ENCODE results near the gene OR51B6.
"Not testable (repeated sequence)": the region's sequence is repeated elsewhere in the genome, so short reads cannot be mapped to it uniquely, and the experiment has no call there.

Gene OR51B6

DNA sequence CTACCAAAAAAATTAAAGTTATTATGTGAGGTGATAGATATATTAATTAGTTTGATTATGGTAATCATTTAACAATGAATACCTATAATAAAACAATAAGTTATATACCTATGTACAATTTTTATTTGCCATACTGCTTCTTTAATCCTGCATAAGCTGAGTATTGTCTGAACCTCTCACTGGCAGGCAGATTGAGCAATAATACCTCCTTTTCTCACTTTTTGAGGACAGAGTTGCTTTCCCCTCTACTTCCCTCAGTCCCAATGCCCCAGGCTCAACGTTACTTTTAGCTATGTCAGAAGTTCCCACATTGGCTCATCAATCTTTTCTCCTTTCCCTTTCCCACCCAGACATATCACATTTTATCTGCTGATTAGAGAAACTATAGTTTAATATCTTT lies 1.8 kb upstream of the OR51B6 start:
- H2BK12ac ChIP-seq (ENCODE audit: low read length): no peak overlapping the region
- no peak overlapping the region for H3K4me3 ChIP-seq (ENCODE audit: low read length in 2 of 2)
- H2BK15ac ChIP-seq (ENCODE audit: low read length): no peak overlapping the region
- H2AFZ ChIP-seq (ENCODE audit: low read length): no peak overlapping the region
- H3K27ac ChIP-seq (replicated peaks; ENCODE audit: low read length): no peak overlapping the region
- no peak overlapping the region for H3K4ac ChIP-seq (ENCODE audit: low read length)
- no peak overlapping the region for H2AK5ac ChIP-seq (ENCODE audit: low read depth, low read length)
- H2BK5ac ChIP-seq (ENCODE audit: low read length): no peak overlapping the region
- H2BK120ac ChIP-seq (ENCODE audit: low read depth, low read length): no peak overlapping the region
- H3K4me2 ChIP-seq (ENCODE audit: insufficient read depth, low read length, poor library complexity, severe bottlenecking): no peak overlapping the region
- H3K36me3 ChIP-seq (replicated peaks in 1 of 2; ENCODE audit: control insufficient read depth in 2 of 2, insufficient read depth in 2 of 2, low read length in 2 of 2): no peaks in the 10 kb centered on the region
- H3K14ac ChIP-seq (ENCODE audit: low read length): no peak overlapping the region
- no peaks in the 10 kb centered on the region for H3K27me3 ChIP-seq (ENCODE audit: control insufficient read depth in 3 of 3, insufficient read depth in 3 of 3, low read depth in 1 of 3, low read length in 3 of 3)
- no CpG with 5 or more reads among the region's 1 CpG for WGBS, 2 donors (ENCODE audit: extremely low coverage in 2 of 2, insufficient read length in 2 of 2, insufficient replicate concordance in 1 of 2)
- no peak overlapping the region for H4K91ac ChIP-seq (ENCODE audit: low read depth, low read length, poor library complexity)
- H3K9ac ChIP-seq (ENCODE audit: low read depth, low read length, poor library complexity): no peak overlapping the region
- H3K18ac ChIP-seq (ENCODE audit: low read length): no peak overlapping the region
- H3K23ac ChIP-seq (ENCODE audit: low read depth, low read length, poor library complexity): no peak overlapping the region
- H3K9me3 ChIP-seq (replicated peaks in 1 of 2; ENCODE audit: control insufficient read depth in 2 of 2, insufficient read depth in 1 of 2, low read depth in 1 of 2, low read length in 2 of 2): no peaks in the 10 kb centered on the region
- no peaks in the 10 kb centered on the region for H3K4me1 ChIP-seq (ENCODE audit: control insufficient read depth in 2 of 2, insufficient read depth in 1 of 2, low read depth in 1 of 2, low read length in 2 of 2)
- no peaks in the 10 kb centered on the region for H3K79me1 ChIP-seq (ENCODE audit: low read depth, low read length)
- DNase-seq (ENCODE audit: low spot score): no peak
- H4K8ac ChIP-seq (ENCODE audit: low read depth, low read length): no peak overlapping the region

DNA sequence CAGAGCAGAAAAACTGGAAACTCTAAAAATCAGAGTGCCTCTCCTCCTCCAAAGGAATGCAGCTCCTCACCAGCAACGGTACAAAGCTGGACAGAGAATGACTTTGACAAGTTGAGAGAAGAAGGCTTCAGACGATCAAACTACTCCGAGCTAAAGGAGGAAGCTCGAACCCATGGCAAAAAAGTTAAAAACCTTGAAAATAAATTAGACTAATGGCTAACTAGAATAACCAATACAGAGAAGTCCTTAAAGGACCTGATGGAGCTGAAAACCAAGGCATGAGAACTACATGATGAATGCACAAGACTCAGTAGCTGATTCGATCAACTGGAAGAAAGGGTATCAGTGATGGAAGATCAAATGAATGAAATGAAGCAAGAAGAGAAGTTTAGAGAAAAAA lies 4.7 kb downstream of the OR51B6 start:
- H3K9ac ChIP-seq (ENCODE audit: low read depth, low read length, poor library complexity); H4K8ac ChIP-seq (ENCODE audit: low read depth, low read length); H3K4me1 ChIP-seq (ENCODE audit: control insufficient read depth in 2 of 2, insufficient read depth in 1 of 2, low read depth in 1 of 2, low read length in 2 of 2); H2AK5ac ChIP-seq (ENCODE audit: low read depth, low read length); H4K91ac ChIP-seq (ENCODE audit: low read depth, low read length, poor library complexity); H3K27me3 ChIP-seq (ENCODE audit: control insufficient read depth in 3 of 3, insufficient read depth in 3 of 3, low read depth in 1 of 3, low read length in 3 of 3); H2BK5ac ChIP-seq (ENCODE audit: low read length); H3K27ac ChIP-seq (replicated peaks; ENCODE audit: low read length); H2AFZ ChIP-seq (ENCODE audit: low read length); H3K18ac ChIP-seq (ENCODE audit: low read length); H3K9me3 ChIP-seq (replicated peaks in 1 of 2; ENCODE audit: control insufficient read depth in 2 of 2, insufficient read depth in 1 of 2, low read depth in 1 of 2, low read length in 2 of 2); H3K23ac ChIP-seq (ENCODE audit: low read depth, low read length, poor library complexity); H3K36me3 ChIP-seq (replicated peaks in 1 of 2; ENCODE audit: control insufficient read depth in 2 of 2, insufficient read depth in 2 of 2, low read length in 2 of 2); H3K4ac ChIP-seq (ENCODE audit: low read length); H3K14ac ChIP-seq (ENCODE audit: low read length); H2BK15ac ChIP-seq (ENCODE audit: low read length); H3K4me3 ChIP-seq (ENCODE audit: low read length in 2 of 2); H2BK12ac ChIP-seq (ENCODE audit: low read length); H2BK120ac ChIP-seq (ENCODE audit: low read depth, low read length); H3K79me1 ChIP-seq (ENCODE audit: low read depth, low read length); H3K4me2 ChIP-seq (ENCODE audit: insufficient read depth, low read length, poor library complexity, severe bottlenecking); DNase-seq (ENCODE audit: low spot score): not testable (repeated sequence)
- no CpG with 5 or more reads among the region's 5 CpGs for WGBS, 2 donors (ENCODE audit: extremely low coverage in 2 of 2, insufficient read length in 2 of 2, insufficient replicate concordance in 1 of 2)

DNA sequence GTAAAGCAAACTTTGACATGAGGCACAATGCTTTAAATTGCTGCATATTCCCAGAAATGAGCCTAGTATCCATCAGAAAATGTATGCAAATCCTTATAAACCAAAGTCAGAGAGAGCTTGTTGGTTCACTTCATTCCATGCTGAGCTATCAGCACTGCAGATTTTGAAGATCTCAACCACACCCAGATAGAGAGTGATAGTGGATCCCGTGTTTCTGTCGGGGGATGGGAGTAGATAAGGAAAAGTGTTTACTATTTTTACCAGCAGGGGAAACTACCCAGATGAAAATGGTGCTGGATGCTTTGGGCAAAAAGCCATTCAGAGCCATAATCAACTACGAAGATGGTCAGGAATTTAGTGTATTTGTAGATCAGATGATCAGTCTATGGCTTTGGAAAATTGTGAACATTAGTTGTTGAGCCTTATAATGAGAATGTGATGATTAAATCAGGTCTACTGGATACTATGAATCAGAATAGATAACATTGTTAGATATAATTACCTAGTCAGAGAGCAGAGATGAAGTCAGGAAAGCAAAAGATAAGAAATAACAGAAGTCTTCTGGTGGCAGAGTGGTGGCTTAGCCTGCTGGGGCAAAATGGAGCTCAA lies 10.8 kb downstream of the OR51B6 start:
- no peak overlapping the region for H3K27ac ChIP-seq (replicated peaks; ENCODE audit: low read length)
- H3K4me1 ChIP-seq (ENCODE audit: control insufficient read depth in 2 of 2, insufficient read depth in 1 of 2, low read depth in 1 of 2, low read length in 2 of 2): no peaks in the 10 kb centered on the region
- no peak overlapping the region for H4K91ac ChIP-seq (ENCODE audit: low read depth, low read length, poor library complexity)
- no peak overlapping the region for H4K8ac ChIP-seq (ENCODE audit: low read depth, low read length)
- no peaks in the 10 kb centered on the region for H3K9me3 ChIP-seq (replicated peaks in 1 of 2; ENCODE audit: control insufficient read depth in 2 of 2, insufficient read depth in 1 of 2, low read depth in 1 of 2, low read length in 2 of 2)
- H3K18ac ChIP-seq (ENCODE audit: low read length): no peak overlapping the region
- H3K4me3 ChIP-seq (ENCODE audit: low read length in 2 of 2): no peak overlapping the region
- H2AK5ac ChIP-seq (ENCODE audit: low read depth, low read length): no peak overlapping the region
- H3K9ac ChIP-seq (ENCODE audit: low read depth, low read length, poor library complexity): no peak overlapping the region
- WGBS, 2 donors (ENCODE audit: extremely low coverage in 2 of 2, insufficient read length in 2 of 2, insufficient replicate concordance in 1 of 2): no CpG with 5 or more reads among the region's 3 CpGs
- H2BK5ac ChIP-seq (ENCODE audit: low read length): no peak overlapping the region
- H3K36me3 ChIP-seq (replicated peaks in 1 of 2; ENCODE audit: control insufficient read depth in 2 of 2, insufficient read depth in 2 of 2, low read length in 2 of 2): no peaks in the 10 kb centered on the region
- no peak overlapping the region for H2AFZ ChIP-seq (ENCODE audit: low read length)
- H2BK15ac ChIP-seq (ENCODE audit: low read length): no peak overlapping the region
- H3K14ac ChIP-seq (ENCODE audit: low read length): no peak overlapping the region
- H3K4ac ChIP-seq (ENCODE audit: low read length): no peak overlapping the region
- no peaks in the 10 kb centered on the region for H3K27me3 ChIP-seq (ENCODE audit: control insufficient read depth in 3 of 3, insufficient read depth in 3 of 3, low read depth in 1 of 3, low read length in 3 of 3)
- no peak overlapping the region for H3K4me2 ChIP-seq (ENCODE audit: insufficient read depth, low read length, poor library complexity, severe bottlenecking)
- H3K79me1 ChIP-seq (ENCODE audit: low read depth, low read length): no peaks in the 10 kb centered on the region
- no peak overlapping the region for H2BK12ac ChIP-seq (ENCODE audit: low read length)
- no peak overlapping the region for H2BK120ac ChIP-seq (ENCODE audit: low read depth, low read length)
- no peak overlapping the region for H3K23ac ChIP-seq (ENCODE audit: low read depth, low read length, poor library complexity)
- DNase-seq (ENCODE audit: low spot score): no peak

DNA sequence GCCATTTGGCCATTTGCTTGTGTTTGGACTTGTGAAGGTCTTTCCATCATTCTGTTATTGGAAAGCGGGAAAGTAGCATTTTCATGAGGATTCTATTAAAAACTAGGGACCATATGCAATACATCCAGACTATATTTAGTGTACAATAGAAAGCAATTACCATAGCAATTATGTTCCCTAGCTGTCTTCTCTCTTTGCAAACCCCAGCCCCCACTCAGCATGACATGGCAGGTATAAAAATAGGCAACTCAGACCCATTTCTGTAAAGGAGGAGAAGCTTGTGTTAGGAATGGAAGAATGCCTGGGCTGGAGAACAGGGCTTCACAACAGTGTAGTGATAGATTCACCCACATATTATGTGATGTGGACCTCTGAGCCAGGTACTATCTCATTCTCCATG lies 12.4 kb downstream of the OR51B6 start:
- Histone ChIP-seq H4K8ac (ENCODE audit: low read depth, low read length) (no peak overlapping the region), H2AFZ (ENCODE audit: low read length) (no peak overlapping the region), H2BK120ac (ENCODE audit: low read depth, low read length) (no peak overlapping the region), H3K9me3 (replicated peaks in 1 of 2; ENCODE audit: control insufficient read depth in 2 of 2, insufficient read depth in 1 of 2, low read depth in 1 of 2, low read length in 2 of 2) (no peaks in the 10 kb centered on the region), H3K4ac (ENCODE audit: low read length) (no peak overlapping the region), H3K4me1 (ENCODE audit: control insufficient read depth in 2 of 2, insufficient read depth in 1 of 2, low read depth in 1 of 2, low read length in 2 of 2) (no peaks in the 10 kb centered on the region), H3K4me3 (ENCODE audit: low read length in 2 of 2) (no peak overlapping the region), H2BK5ac (ENCODE audit: low read length) (no peak overlapping the region), H3K14ac (ENCODE audit: low read length) (no peak overlapping the region), H3K27ac (replicated peaks; ENCODE audit: low read length) (no peak overlapping the region), H3K79me1 (ENCODE audit: low read depth, low read length) (no peaks in the 10 kb centered on the region), H3K4me2 (ENCODE audit: insufficient read depth, low read length, poor library complexity, severe bottlenecking) (no peak overlapping the region), H4K91ac (ENCODE audit: low read depth, low read length, poor library complexity) (no peak overlapping the region), H3K36me3 (replicated peaks in 1 of 2; ENCODE audit: control insufficient read depth in 2 of 2, insufficient read depth in 2 of 2, low read length in 2 of 2) (no peaks in the 10 kb centered on the region), H2BK12ac (ENCODE audit: low read length) (no peak overlapping the region), H2AK5ac (ENCODE audit: low read depth, low read length) (no peak overlapping the region), H3K27me3 (ENCODE audit: control insufficient read depth in 3 of 3, insufficient read depth in 3 of 3, low read depth in 1 of 3, low read length in 3 of 3) (no peaks in the 10 kb centered on the region), H2BK15ac (ENCODE audit: low read length) (no peak overlapping the region), H3K18ac (ENCODE audit: low read length) (no peak overlapping the region), H3K23ac (ENCODE audit: low read depth, low read length, poor library complexity) (no peak overlapping the region), H3K9ac (ENCODE audit: low read depth, low read length, poor library complexity) (no peak overlapping the region)
- DNase-seq (ENCODE audit: low spot score): no peak
- WGBS, 2 donors (ENCODE audit: extremely low coverage in 2 of 2, insufficient read length in 2 of 2, insufficient replicate concordance in 1 of 2): no CpG with 5 or more reads among the region's 1 CpG
